Urothelium cell line (cell line): Measurements from ENCODE around the gene PDPR.
"Not testable (repeated sequence)": the region's sequence is repeated elsewhere in the genome, so short reads cannot be mapped to it uniquely, and the experiment has no call there.

ENCODE experiments used
- DNase-seq: peaks from one replicate; pipeline ENCODE4 v3.0.0; 2011; ENCODE audit warnings: low spot score, mixed read lengths
- FAIRE-seq: peaks from 2 replicates; lab custom pipeline; 2011; peaks lifted over from hg19 to GRCh38; lab: Jason Lieb, UNC

The PDPR gene

GRCh38 chr16:70159355-70160348, 45.5 kb downstream of the PDPR start:
- DNase-seq (no peak), FAIRE-seq (no peak)

DNA sequence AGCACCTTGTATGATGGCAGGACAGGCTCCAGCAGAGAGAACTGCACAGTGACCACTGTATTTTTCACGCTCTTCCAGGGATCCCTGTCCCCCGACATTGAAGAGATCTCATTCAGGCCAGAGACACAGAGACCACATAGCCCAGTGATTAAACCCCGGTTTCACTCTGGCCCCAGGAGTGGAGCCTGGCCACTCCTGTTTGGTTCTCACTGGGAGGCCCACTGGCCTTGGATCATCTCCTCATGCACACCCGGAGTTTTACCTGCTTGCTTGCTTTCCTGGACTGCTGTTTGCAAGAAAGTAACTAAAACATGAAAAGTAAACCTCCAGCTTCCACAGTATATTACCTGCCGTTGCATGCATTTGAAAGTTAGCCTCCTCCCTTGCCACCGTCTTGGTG, 46.3 kb downstream of the PDPR start:
- no peak for FAIRE-seq
- DNase-seq = no peak

DNA sequence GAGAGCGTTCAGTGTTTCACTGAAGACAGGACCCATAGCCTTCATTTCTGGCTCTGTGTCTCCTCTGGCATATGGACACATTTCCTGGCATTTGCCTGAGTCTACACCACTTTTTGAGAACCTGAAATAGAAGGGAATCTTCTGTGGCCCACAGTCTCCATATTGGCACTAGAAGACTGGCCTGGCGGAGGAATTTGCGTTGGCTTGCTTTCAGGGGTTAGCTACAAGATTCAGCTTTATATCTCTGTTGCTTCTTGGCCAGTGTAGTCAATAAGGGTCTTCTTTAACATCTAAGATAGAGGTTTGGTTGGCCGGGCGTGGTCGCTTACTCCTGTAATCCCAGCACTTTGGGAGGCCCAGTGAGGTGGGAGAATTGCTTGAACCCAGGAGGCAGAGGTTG, 46.7 kb downstream of the PDPR start:
- FAIRE-seq (no peak), DNase-seq (no peak)

GRCh38 chr16:70161350-70161749, 47.2 kb downstream of the PDPR start:
- FAIRE-seq = no peak
- DNase-seq = no peak

DNA sequence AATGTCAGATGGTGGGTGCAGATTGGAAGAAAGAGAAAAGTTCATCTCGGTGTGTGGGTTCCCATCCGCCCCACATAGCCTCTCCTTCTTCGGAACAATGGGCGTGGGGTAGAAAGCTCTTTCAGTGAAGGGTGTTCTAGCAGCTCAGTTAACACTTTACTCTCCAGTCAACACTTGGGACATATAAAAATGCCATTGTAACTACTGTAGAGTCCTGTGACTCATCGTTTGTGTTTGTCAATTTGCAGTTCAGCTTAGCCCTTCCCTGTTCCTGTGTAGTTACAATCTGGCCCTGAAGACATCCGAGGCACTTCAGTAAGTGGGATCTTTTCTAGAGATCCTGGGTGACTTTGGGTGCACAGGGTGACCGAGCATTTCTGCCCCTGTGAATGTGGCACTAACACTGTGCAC, 47.9 kb downstream of the PDPR start:
- FAIRE-seq (no peak), DNase-seq (peak; percentile 62)

GRCh38 chr16:70163596-70163995, 49.5 kb downstream of the PDPR start:
- no peak for FAIRE-seq
- no peak for DNase-seq

- FAIRE-seq = not testable (repeated sequence)
Observed at GRCh38 chr16:70166688-70167087, 52.6 kb downstream of the PDPR start.

DNA sequence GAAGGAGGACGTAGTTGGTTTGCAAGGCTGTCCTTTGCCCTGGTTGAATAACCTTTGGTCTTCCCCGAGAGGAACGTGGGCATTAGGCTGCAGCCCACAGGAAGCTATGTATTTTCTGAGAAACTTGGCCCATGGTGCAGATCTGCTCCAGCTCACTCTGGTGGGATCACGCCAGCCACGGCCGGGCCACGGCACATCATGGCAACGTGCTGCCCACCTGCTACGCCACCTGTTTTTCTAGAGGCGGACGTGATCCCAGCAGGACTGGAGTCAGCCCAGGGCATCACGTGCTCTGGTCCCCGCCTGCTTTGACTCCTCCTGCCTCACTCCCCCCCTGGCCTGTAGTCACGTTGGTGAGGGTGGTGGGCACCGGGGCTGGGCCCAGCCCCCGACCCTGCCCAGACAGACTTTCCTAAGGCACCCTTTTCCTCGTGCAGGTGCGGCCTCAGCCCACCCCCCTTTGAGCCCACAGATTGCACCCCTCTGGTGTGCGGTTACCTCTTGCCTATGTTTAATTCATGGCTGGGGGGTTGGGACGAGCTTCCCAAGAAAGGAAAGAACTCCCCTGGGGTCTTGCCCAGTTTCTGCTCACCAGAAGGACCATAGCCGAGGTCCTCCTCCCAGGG, 59.2 kb downstream of the PDPR start, which contains the start of gene CLEC18C:
CLEC18C (plus strand) TSS at position 576 of the 626 bp plus-strand sequence. CDS start 492 bp downstream, outside the sequence.
- FAIRE-seq, DNase-seq: not testable (repeated sequence)

More at GRCh38 chr16:70166688-70167087, 52.6 kb downstream of the PDPR start:
- not testable (repeated sequence) for DNase-seq

DNA sequence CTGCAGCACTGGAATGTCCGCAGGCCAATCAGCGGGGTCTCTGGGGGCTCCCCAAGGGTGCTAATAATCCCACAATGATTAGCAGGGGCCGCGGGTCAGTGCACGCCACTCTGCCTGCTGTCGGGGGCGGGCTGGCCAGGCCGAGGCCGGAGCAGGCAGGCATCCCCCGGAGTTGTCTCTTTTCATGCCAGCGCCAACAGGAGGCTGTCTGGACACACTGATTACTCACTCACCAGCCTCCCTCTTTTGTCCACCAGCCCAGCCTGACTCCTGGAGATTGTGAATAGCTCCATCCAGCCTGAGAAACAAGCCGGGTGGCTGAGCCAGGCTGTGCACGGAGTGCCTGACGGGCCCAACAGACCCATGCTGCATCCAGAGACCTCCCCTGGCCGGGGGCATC, 59.8 kb downstream of the PDPR start:
- FAIRE-seq, DNase-seq: not testable (repeated sequence)

GRCh38 chr16:70174387-70174932, 60.3 kb downstream of the PDPR start:
- FAIRE-seq, DNase-seq: not testable (repeated sequence)

DNA sequence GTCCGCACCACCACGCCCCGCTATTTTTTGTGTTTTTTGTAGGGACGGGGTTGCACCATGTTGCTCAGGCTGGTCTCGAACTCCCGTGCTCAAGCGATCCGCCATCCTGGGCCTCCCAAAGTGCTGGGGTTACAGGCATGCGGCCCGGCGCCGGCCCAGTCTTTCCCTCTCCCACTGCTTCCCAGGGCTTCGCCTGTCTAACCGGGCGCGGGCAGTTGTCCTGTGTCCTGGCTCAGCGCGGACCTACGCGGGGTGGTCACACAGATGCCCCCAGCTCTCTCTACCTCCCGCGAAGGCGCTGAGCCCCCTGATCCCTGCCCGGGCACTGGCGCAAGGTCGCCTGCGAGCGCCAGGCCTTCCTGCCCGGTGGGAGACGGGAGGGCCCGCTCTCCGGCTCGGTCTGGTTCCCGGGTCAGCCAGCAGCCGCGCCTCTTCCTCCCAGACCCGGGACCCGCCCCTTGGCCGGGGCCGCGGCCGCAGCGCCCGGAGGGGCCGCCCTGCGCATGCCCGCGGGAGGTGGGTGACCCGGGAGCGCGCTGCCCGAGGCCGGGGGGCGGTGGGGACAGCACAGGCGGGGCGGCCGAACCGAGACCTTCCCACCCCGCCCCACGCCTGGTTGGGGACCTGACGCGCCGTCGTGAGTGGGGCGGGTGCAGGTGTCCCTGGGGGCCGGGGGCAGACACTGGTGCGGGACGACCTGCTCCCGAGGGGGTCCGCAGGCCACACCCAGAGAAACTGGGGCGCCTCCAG, 73.9 kb downstream of the PDPR start:
- not testable (repeated sequence) for FAIRE-seq

DNA sequence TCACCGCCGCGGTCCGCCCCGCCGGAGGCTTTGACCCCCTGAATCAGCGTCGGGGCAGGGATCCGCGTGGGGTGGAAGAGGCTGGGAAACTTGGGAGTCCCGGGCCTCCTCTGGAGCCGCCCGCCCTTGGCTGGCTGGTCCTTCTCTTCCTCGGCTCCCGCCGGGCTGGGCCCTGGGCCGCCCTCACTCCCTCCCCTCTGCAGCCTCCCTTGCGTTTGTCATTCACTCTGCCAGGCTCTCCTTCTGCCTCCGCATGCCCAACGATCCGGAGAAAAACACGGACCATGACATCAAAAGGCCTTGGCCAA, 74.4 kb downstream of the PDPR start:
- not testable (repeated sequence) for FAIRE-seq, DNase-seq

More for the DNA sequence above, 73.9 kb downstream of the PDPR start:
- not testable (repeated sequence) for DNase-seq

- DNase-seq, FAIRE-seq: not testable (repeated sequence)
Observed at GRCh38 chr16:70190574-70190973, 76.4 kb downstream of the PDPR start.

- not testable (repeated sequence) for FAIRE-seq
Observed at GRCh38 chr16:70196683-70197300, 82.7 kb downstream of the PDPR start.

DNA sequence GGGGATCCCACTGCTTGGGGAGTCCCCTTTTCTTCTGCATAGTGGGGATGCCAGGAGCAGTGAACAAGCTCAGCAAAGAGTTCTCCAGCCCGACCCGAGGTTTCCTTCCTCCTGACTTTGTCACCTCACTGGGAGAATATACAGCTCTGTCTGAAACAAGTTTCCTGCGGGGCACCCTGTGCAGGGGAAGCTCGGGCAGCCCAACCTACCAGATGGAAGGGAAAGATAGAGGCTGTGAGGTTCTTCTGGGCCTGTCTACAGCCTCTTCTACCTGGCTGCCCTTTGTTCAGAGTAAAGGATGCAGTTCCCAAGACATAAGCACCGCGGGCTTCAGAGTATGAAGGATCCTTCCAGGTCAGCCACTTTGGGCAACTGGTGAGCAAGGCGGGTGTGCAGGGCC, 83.5 kb downstream of the PDPR start:
- FAIRE-seq = not testable (repeated sequence)

More at GRCh38 chr16:70196683-70197300, 82.7 kb downstream of the PDPR start:
- not testable (repeated sequence) for DNase-seq

GRCh38 chr16:70198230-70198629, 84.1 kb downstream of the PDPR start:
- DNase-seq, FAIRE-seq: not testable (repeated sequence)

More for the DNA sequence above, 83.5 kb downstream of the PDPR start:
- not testable (repeated sequence) for DNase-seq

DNA sequence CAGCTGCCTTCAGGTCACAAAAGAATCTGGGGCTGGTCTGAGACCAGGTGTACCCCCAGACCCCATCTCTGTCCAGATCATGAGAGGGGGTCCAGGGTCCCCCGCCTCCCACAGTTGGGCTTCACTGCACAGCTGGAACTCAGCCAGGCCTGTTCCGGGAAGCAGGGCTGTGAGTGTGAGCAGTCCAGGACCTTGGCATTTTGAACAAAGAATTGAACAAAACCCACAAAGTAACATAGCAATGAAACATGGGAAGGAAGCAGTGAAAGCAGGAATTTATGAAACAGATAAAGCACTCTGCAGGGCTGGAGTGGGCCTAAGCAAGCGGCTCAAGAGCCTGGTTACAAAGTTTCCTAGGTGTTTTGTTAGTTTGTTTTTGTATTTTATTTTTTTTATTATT, 84.5 kb downstream of the PDPR start:
- not testable (repeated sequence) for FAIRE-seq, DNase-seq

DNA sequence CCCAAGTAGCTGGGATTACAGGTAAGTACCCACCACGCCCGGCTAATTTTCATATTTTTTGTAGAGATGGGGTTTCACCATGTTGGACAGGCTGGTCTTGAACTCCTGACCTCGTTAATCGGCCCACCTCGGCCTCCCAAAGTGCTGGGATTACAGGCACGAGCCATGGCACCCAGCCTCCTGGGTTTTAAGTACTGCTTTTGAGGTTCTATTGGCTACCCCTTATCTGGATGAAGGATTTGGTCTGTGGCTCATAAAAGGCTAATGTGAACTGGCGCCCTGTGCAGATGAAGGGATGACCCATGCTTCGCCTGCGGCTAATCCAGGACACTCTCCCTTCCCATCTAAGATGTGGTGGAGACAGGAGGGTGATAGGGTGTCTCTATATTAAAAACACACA, 85.0 kb downstream of the PDPR start:
- not testable (repeated sequence) for FAIRE-seq, DNase-seq

- FAIRE-seq, DNase-seq: not testable (repeated sequence)
Observed at GRCh38 chr16:70200063-70200462, 85.9 kb downstream of the PDPR start.

DNA sequence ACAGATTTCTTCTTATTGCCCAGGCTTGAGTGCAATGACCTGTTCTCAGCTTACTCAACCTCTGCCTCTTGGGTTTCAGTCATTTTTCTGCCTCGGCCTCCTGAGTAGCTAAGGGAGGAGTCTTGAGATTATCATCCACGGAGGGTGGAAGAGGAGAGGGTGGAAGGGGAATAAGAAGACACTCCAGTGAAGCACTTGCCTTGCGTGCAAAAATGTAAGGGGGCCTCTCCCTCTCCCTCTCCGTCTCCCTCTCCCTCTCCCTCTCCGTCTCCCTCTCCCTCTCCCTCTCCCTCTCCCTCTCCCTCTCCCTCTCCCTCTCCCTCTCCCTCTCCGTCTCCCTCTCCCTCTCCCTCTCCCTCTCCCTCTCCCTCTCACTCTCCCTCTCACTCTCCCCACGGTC, 89.4 kb downstream of the PDPR start:
- not testable (repeated sequence) for FAIRE-seq, DNase-seq
